ENCODE data around the gene CPT2. TPM values are rescaled to one million over a fixed set of nuclear protein-coding genes. Genes with fewer than 3 reads are reported as not detected.

Gene CPT2
- total and polyA plus RNA-seq, 9 of the 15 experiments (the other 6 are each of a cell fraction or from before 2014, with no cell fraction given), result 7.6 to 25.1 (median 16.8) TPM

- Histone ChIP-seq H3K4me1 (replicated peaks in 1 of 2; ENCODE audit: control insufficient read depth in 2 of 2, insufficient read depth in 2 of 2, low read length in 2 of 2) (peaks cover 0 to 6% of the 10 kb centered on the region in 2 experiments; a peak in 2 of 5 replicates), H4K20me1 (replicated peaks; ENCODE audit: control insufficient read depth, insufficient read depth, low read length) (0 out of 2 replicates have a peak, but pooled peaks cover 1% of the 10 kb centered on the region), H3K9me1 (ENCODE audit: control insufficient read depth, insufficient read depth, low read length) (peaks cover 2% of the 10 kb centered on the region), H3K79me2 (ENCODE audit: control insufficient read depth, insufficient read depth, low read length) (no peaks in the 10 kb centered on the region), H3K36me3 (ENCODE audit: control insufficient read depth, insufficient read depth, low read length) (peaks cover 86% of the 10 kb centered on the region), H3K27ac (ENCODE audit: extremely low read depth, low read depth, low read length) (no peak overlapping the region), H3K9me3 (replicated peaks; ENCODE audit: control insufficient read depth, insufficient read depth, low read depth, low read length) (no peaks in the 10 kb centered on the region), H3K4me3 (no peak overlapping the region), H2AFZ (ENCODE audit: low read depth, low read length) (no peak overlapping the region), H3K4me2 (ENCODE audit: insufficient read depth, low read length) (no peak overlapping the region), H3K27me3 (ENCODE audit: control insufficient read depth in 2 of 2, insufficient read depth in 2 of 2, low read length in 2 of 2) (no peaks in the 10 kb centered on the region), H3K9ac (ENCODE audit: insufficient read depth in 1 of 2, low read depth in 2 of 2, low read length in 2 of 2) (no peak overlapping the region)
- intact Hi-C loops (cut with micrococcal nuclease) (no loop called here), in situ Hi-C loops (cut with MboI) (no loop called here)
- BruUV-seq (replicated peaks), result no TSS peak
- DNase-seq (ENCODE audit: extremely low read depth in 1 of 4, low spot score in 3 of 4) (no peak), ATAC-seq (no peak), FAIRE-seq (no peak)
- TF ChIP-seq SMARCB1 (IDR thresholded peaks at IDR 0.05; ENCODE audit: insufficient read length, low read depth) (no peak), ZFP30 (CRISPR knock-in tag; IDR thresholded peaks at IDR 0.05; ENCODE audit: borderline replicate concordance) (no peak), BACH1 (tag; IDR thresholded peaks at IDR 0.05) (no peak), ZFX (CRISPR knock-in tag; IDR thresholded peaks at IDR 0.05) (no peak), ZNF347 (CRISPR knock-in tag; IDR thresholded peaks at IDR 0.05; ENCODE audit: low read depth) (no peak), ZNF609 (CRISPR knock-in tag; IDR thresholded peaks at IDR 0.05; ENCODE audit: borderline replicate concordance) (no peak), ZNF655 (CRISPR knock-in tag; IDR thresholded peaks at IDR 0.05) (no peak), HCFC1 (IDR thresholded peaks at IDR 0.05; ENCODE audit: low read depth, low read length) (no peak), ZNF140 (CRISPR knock-in tag; IDR thresholded peaks at IDR 0.05) (no peak), GTF2F1 (IDR thresholded peaks at IDR 0.05; ENCODE audit: low read depth, low read length) (no peak), KLF6 (CRISPR knock-in tag; IDR thresholded peaks at IDR 0.05; ENCODE audit: borderline replicate concordance) (no peak), KLF10 (CRISPR knock-in tag; IDR thresholded peaks at IDR 0.05) (no peak), EHMT2 (IDR thresholded peaks at IDR 0.05) (no peak)
- CTCF ChIA-PET (ENCODE audit: low intra/inter-chr PET ratio), result no interaction called here
- POLR2A ChIA-PET, result interaction anchor here (0.7 to 1.6 kb wide), 2 partner anchors 12 to 1215 kb away, joined by 3 read pairs; no protein-coding TSS in a partner anchor
- WGBS (ENCODE audit: insufficient coverage, low coverage, missing lambda C conversion rate), result 90% methylated on average over 3 of the region's 3 CpGs
Observed at GRCh38 chr1:53249706-53250105, 53.1 kb downstream of the CPT2 start.
